Measurements from ENCODE around the gene CTSD.

Gene CTSD

GRCh38 chr11:1755692-1756561 lies 7.8 kb downstream of the CTSD start:
- no peak for DNase-seq (ENCODE audit: low read depth)

GRCh38 chr11:1755344-1755691 lies 8.4 kb downstream of the CTSD start:
- no peak for DNase-seq (ENCODE audit: low read depth)

- no peak for DNase-seq (ENCODE audit: low read depth)
Measured at GRCh38 chr11:1754376-1755150, 9.2 kb downstream of the CTSD start.

GRCh38 chr11:1753929-1754305 lies 9.8 kb downstream of the CTSD start:
- no peak for DNase-seq (ENCODE audit: low read depth)

- DNase-seq (ENCODE audit: low read depth) = no peak
Measured at GRCh38 chr11:1753229-1753928, 10.3 kb downstream of the CTSD start.

- no peak for DNase-seq (ENCODE audit: low read depth)
Measured at GRCh38 chr11:1752907-1753228, 10.9 kb downstream of the CTSD start.

- no peak for DNase-seq (ENCODE audit: low read depth)
Measured at GRCh38 chr11:1751999-1752906, 11.5 kb downstream of the CTSD start.

GRCh38 chr11:1751531-1751921 lies 12.2 kb downstream of the CTSD start:
- no peak for DNase-seq (ENCODE audit: low read depth)

GRCh38 chr11:1750840-1751530 lies 12.7 kb downstream of the CTSD start:
- DNase-seq (ENCODE audit: low read depth) = no peak

- no peak for DNase-seq (ENCODE audit: low read depth)
Measured at GRCh38 chr11:1750481-1750839, 13.3 kb downstream of the CTSD start, which contains the start of gene IFITM10. TSS of gene IFITM10 (minus strand) at chr11:1750595. CDS start at chr11:1750442, 153 bp downstream.

- DNase-seq (ENCODE audit: low read depth) = peak; percentile 45
Measured at GRCh38 chr11:1749395-1750351, 14.1 kb downstream of the CTSD start.

- DNase-seq (ENCODE audit: low read depth) = no peak
Measured at GRCh38 chr11:1748636-1749394, 14.9 kb downstream of the CTSD start.

GRCh38 chr11:1747753-1748635 lies 15.7 kb downstream of the CTSD start:
- no peak for DNase-seq (ENCODE audit: low read depth)

- DNase-seq (ENCODE audit: low read depth) = no peak
Measured at GRCh38 chr11:1746956-1747752, 16.6 kb downstream of the CTSD start.

- DNase-seq (ENCODE audit: low read depth) = no peak
Measured at GRCh38 chr11:1746511-1746931, 17.2 kb downstream of the CTSD start.

- no peak for DNase-seq (ENCODE audit: low read depth)
Measured at GRCh38 chr11:1745701-1746320, 17.9 kb downstream of the CTSD start.
